Measurements from ENCODE around the gene MBD3L4.

DNA sequence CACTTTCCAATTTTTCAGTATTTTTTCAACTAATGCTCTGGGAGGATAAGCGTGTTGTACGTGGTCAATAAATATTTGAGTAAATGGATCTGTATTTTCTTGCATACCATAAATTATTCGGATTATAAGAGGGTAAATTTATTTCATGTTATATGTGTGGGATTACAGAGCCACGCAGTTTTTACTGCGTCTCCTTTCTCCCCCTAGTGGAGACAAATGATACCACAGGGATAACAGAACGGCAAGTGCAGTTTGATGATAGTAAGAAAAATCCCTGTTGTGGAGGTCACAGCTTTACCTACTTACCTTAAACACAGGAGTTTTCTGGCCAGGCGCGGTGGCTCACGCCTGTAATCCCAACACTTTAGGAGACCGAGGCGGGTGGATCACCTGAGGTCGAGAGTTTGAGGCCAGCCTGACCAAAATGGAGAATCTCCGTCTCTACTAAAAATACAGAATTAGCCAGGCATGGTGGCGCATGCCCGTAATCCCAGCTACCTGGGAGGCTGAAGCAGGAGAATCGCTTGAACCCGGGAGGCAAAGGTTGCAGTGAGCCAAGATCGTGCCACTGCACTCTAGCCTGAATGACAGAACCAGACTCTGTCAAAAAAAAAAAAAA, 35.6 kb downstream of the MBD3L4 start:
- TF ChIP-seq TAF1 (IDR thresholded peaks at IDR 0.05; ENCODE audit: borderline replicate concordance, insufficient read depth, low read length) (no peak), POLR2AphosphoS5 (IDR thresholded peaks at IDR 0.05; ENCODE audit: low read depth, low read length) (no peak)
- TF ChIP-seq, protein P1, sequence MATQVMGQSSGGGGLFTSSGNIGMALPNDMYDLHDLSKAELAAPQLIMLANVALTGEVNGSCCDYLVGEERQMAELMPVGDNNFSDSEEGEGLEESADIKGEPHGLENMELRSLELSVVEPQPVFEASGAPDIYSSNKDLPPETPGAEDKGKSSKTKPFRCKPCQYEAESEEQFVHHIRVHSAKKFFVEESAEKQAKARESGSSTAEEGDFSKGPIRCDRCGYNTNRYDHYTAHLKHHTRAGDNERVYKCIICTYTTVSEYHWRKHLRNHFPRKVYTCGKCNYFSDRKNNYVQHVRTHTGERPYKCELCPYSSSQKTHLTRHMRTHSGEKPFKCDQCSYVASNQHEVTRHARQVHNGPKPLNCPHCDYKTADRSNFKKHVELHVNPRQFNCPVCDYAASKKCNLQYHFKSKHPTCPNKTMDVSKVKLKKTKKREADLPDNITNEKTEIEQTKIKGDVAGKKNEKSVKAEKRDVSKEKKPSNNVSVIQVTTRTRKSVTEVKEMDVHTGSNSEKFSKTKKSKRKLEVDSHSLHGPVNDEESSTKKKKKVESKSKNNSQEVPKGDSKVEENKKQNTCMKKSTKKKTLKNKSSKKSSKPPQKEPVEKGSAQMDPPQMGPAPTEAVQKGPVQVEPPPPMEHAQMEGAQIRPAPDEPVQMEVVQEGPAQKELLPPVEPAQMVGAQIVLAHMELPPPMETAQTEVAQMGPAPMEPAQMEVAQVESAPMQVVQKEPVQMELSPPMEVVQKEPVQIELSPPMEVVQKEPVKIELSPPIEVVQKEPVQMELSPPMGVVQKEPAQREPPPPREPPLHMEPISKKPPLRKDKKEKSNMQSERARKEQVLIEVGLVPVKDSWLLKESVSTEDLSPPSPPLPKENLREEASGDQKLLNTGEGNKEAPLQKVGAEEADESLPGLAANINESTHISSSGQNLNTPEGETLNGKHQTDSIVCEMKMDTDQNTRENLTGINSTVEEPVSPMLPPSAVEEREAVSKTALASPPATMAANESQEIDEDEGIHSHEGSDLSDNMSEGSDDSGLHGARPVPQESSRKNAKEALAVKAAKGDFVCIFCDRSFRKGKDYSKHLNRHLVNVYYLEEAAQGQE (IDR thresholded peaks at IDR 0.05; ENCODE audit: insufficient read depth in 1 of 2, low read depth in 2 of 2, low read length in 2 of 2), result no peak

Measured in PFSK-1 (cell line).